Ovary (tissue), 9 donors: ENCODE results near the gene PUS3. TPM values are rescaled to one million over a fixed set of nuclear protein-coding genes. Genes with fewer than 3 reads are reported as not detected.

Experiments
- DNase-seq, 5 donors: peaks; one replicate each; pipeline ENCODE4 v3.0.0-alpha.2; 2019 to 2020
- H3K27ac ChIP-seq, 2 donors: fragments of 200-600 bp; one replicate each; pipeline versions ENCODE4 v1.5.1 to v1.8.0; 2019 to 2022
- H3K27me3 ChIP-seq: fragments of 200-600 bp; one replicate; pipeline ENCODE4 v1.8.0; 2022
- H3K36me3 ChIP-seq: fragments of 200-600 bp; sonication (generic); one replicate; pipeline ENCODE4 v1.5.1; 2019
- H3K4me1 ChIP-seq: one replicate; pipeline ENCODE4 v1.8.1; 2013; ENCODE audit warnings: mild to moderate bottlenecking, moderate library complexity; ENCODE audit not compliant: insufficient read depth
- H3K4me3 ChIP-seq: fragments of 200-600 bp; sonication (generic); one replicate; pipeline ENCODE4 v1.5.1; 2017
- H3K9me3 ChIP-seq, 2 donors: fragments of 200-600 bp in 1 of 2; sonication (generic) in 1 of 2; one replicate each; pipeline versions ENCODE4 v1.5.1 to v1.8.1; 2013 to 2019; ENCODE audit warnings: mild to moderate bottlenecking in 1 of 2, moderate library complexity in 1 of 2
- CTCF ChIP-seq, 3 donors: fragments of 450-650 bp in 2 of 3; fragments of 200-600 bp in 1 of 3; IDR thresholded peaks; one replicate each; pipeline versions ENCODE4 v1.5.1 to v1.8.0; 2016 to 2022; ENCODE audit warnings: antibody characterized with exemption in 3 of 3, mild to moderate bottlenecking in 1 of 3
- EP300 ChIP-seq: sonication (generic); formaldehyde crosslinking; IDR thresholded peaks from one replicate; pipeline ENCODE4 v1.6.1; 2017; ENCODE audit warnings: antibody characterized with exemption
- POLR2A ChIP-seq: fragments of 450-650 bp; IDR thresholded peaks from one replicate; pipeline ENCODE4 v1.6.1; 2017; ENCODE audit warnings: antibody characterized with exemption, mild to moderate bottlenecking, moderate library complexity
- WGBS, 3 donors: extraction: QIAGEN DNeasy Blood & Tissue Kit in 1 of 3; methylation state at CpG; one replicate each; pipeline versions ENCODE4 v1.1.5 to v1.1.7; 2013 to 2017; 5-methylcytosine and 5-hydroxymethylcytosine counted together
- intact Hi-C, 4 donors: fragments of 100-400 bp; cut with DNase I; formaldehyde crosslinking; loops; one replicate each; pipeline versions ENCODE4 v1.11.0 to v1.15.1; 2022 to 2023
- polyA plus RNA-seq, 2 donors: library from polyadenylated mRNA; stranded (reverse); fragments of 200-250 nt in 1 of 2; fragments of 350-450 nt in 1 of 2; fragmentation: Illumina TruSeq in 1 of 2; extraction: RNeasy Lipid Tissue Mini Kit (QIAGEN cat#74804) in 1 of 2; gene quantifications; one replicate each; pipeline ENCODE4 v1.2.3, GENCODE V29; 2013 to 2014
- total RNA-seq, 7 donors: library from RNA; depleted of rRNA in 2 of 7; stranded (reverse); fragments of >200 nt in 2 of 7; fragmentation: NEBNext Ultra II Directional in 3 of 7; extraction: Animal tissue kit (Norgen Biotek cat#: 25700) in 3 of 7; gene quantifications; one replicate each; pipeline versions ENCODE4 v1.1.0 to v1.2.4, GENCODE V29; 2016 to 2023
- donor health status: DM: no; HTN: no; CAD: no; lungs with moderate emphysema.
- donor health status: DM: no; HTN: no; CAD: no.
- donor health status: Bipolar disorder and iron deficiency.
- donor health status: DM: yes; HTN: yes; CAD: no.
- donor health status: DM: no; HTN: no; CAD: no.
- donor health status: DM: yes; HTN: yes; CAD: no.

PUS3 gene
- total and polyA plus RNA-seq, 9 donors, result 3.8 to 16.7 (median 8.9) TPM

- Histone ChIP-seq H3K27ac (no peak within 1 kb of the TSS), H3K36me3 (no peaks in the 10 kb centered on the region), H3K4me3 (peak within 1 kb of the TSS; percentile 72), H3K4me1 (peaks cover 7% of the 10 kb centered on the region), H3K27me3 (no peaks in the 10 kb centered on the region), H3K9me3 (no peaks in the 10 kb centered on the region)
- DNase-seq, result peak in 2 of 5 donors; percentile 49 to 57
- intact Hi-C loops, result no loop called here
- 1 to 2% (median 1%) methylated on average over 51 to 81 of the region's 81 CpGs for WGBS, 3 donors
- TF ChIP-seq EP300 (no peak), CTCF (IDR thresholded peaks at IDR 0.05) (no peak), POLR2A (no peak)
Measured at GRCh38 chr11:125903711-125904659, 979 bp upstream of the PUS3 start, which contains the start of gene DDX25. Gene DDX25, plus strand, starts transcription at chr11:125904508. Its CDS starts 10 bp downstream, at chr11:125904518.

- Histone ChIP-seq H3K9me3 (no peaks in the 10 kb centered on the region), H3K4me1 (peaks cover 7% of the 10 kb centered on the region), H3K27me3 (no peaks in the 10 kb centered on the region), H3K36me3 (no peaks in the 10 kb centered on the region), H3K27ac (peak overlapping the region; percentile 16 to 22), H3K4me3 (peak overlapping the region; percentile 72)
- no peak for DNase-seq
- TF ChIP-seq EP300, result no peak
- TF ChIP-seq POLR2A, result no peak
- no peak for TF ChIP-seq CTCF (IDR thresholded peaks at IDR 0.05)
- intact Hi-C loops, result no loop called here
- 42 to 48% (median 42%) methylated on average over 20 of the region's 20 CpGs for WGBS, 3 donors
Measured at GRCh38 chr11:125902277-125902926, 604 bp downstream of the PUS3 start.

- TF ChIP-seq EP300, result no peak
- no peak for TF ChIP-seq POLR2A
- TF ChIP-seq CTCF (IDR thresholded peaks at IDR 0.05), result no peak
- Histone ChIP-seq H3K4me1 (peaks cover 7% of the 10 kb centered on the region), H3K9me3 (no peaks in the 10 kb centered on the region), H3K27ac (no peak overlapping the region), H3K4me3 (no peak overlapping the region), H3K36me3 (no peaks in the 10 kb centered on the region), H3K27me3 (no peaks in the 10 kb centered on the region)
- DNase-seq, result no peak
- intact Hi-C loops, result no loop called here
- WGBS, 3 donors, result 71 to 81% (median 73%) methylated on average over 6 of the region's 6 CpGs
Measured at GRCh38 chr11:125901872-125902271, 1.1 kb downstream of the PUS3 start.

- no peaks in the 10 kb centered on the region for H3K36me3 ChIP-seq
- intact Hi-C loops, result no loop called here
Measured at GRCh38 chr11:125892994-125893393, 10.0 kb downstream of the PUS3 start.

More at GRCh38 chr11:125892994-125893393, 10.0 kb downstream of the PUS3 start:
- TF ChIP-seq EP300 (no peak), CTCF (IDR thresholded peaks at IDR 0.05) (no peak), POLR2A (no peak)
- H3K4me3 ChIP-seq, result no peak overlapping the region
- DNase-seq, result no peak
- H3K4me1 ChIP-seq, result peaks cover 3% of the 10 kb centered on the region
- H3K9me3 ChIP-seq, result no peaks in the 10 kb centered on the region
- no peak overlapping the region for H3K27ac ChIP-seq
- no peaks in the 10 kb centered on the region for H3K27me3 ChIP-seq
